Right renal cortex interstitium (tissue), 3 donors: ENCODE results near the gene RPL11. TPM values are rescaled to one million over a fixed set of nuclear protein-coding genes. Genes with fewer than 3 reads are reported as not detected.
"Not testable (repeated sequence)": the region's sequence is repeated elsewhere in the genome, so short reads cannot be mapped to it uniquely, and the experiment has no call there.

ENCODE experiments used
- DNase-seq, 3 donors: peaks; one replicate each; pipeline ENCODE4 v3.0.0-alpha.2; 2013; ENCODE audit warnings: low read depth in 3 of 3, low spot score in 2 of 3
- polyA plus RNA-seq, 3 donors: library from polyadenylated mRNA; unstranded; fragments of 120-200 nt; gene quantifications; one replicate each; pipeline ENCODE4 v1.2.1, GENCODE V29; 2013; ENCODE audit not compliant: insufficient read length in 3 of 3

RPL11 gene
- 1,000 to 10,000 TPM; 2,754 to 2,918 (median 2,838) TPM for polyA plus RNA-seq

DNA sequence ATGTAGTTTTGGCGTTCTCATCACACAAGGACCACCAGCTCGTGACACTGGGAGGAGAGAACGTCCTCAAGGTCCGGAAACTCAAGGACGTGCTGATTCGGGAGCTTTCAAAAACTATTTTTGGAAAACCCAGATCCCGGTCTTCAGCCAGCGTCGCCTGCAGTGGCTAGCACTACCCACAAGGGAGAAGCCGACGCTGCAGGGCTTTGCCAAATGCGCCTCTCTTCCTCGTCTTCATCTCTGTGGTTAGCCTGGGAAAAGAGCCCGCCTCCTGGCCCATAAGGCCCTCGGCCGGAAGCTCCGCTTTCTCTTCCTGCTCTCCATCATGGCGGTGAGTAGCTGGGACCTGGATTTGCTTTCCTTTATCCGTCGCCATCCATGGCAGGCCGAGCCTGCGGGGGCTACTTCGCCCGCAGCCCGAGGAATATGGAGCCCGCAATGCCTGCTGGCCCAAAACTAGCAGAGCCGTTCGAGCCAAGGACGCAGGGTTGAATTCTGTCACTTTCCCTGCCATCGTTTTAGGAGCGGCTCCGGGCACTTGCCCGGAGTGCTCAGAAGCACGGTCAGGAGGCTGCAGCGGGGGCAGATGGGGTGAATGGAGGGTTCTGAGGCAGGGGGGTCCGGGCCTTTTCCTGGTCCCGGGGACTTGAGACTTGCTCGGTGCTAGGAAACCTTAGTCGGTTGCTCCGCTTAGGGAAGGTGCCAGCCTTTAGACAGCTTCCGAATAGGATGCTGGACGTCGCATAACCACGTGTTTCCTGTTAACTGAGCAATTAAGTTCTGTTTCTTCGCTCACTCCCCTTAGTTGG lies at the start of gene RPL11:
Gene RPL11 (plus strand): TSS at position 308 of the 809 bp plus-strand sequence. CDS start 18 bp downstream, at position 326.
- DNase-seq, result peak; percentile 90 to 92 (median 91)

DNA sequence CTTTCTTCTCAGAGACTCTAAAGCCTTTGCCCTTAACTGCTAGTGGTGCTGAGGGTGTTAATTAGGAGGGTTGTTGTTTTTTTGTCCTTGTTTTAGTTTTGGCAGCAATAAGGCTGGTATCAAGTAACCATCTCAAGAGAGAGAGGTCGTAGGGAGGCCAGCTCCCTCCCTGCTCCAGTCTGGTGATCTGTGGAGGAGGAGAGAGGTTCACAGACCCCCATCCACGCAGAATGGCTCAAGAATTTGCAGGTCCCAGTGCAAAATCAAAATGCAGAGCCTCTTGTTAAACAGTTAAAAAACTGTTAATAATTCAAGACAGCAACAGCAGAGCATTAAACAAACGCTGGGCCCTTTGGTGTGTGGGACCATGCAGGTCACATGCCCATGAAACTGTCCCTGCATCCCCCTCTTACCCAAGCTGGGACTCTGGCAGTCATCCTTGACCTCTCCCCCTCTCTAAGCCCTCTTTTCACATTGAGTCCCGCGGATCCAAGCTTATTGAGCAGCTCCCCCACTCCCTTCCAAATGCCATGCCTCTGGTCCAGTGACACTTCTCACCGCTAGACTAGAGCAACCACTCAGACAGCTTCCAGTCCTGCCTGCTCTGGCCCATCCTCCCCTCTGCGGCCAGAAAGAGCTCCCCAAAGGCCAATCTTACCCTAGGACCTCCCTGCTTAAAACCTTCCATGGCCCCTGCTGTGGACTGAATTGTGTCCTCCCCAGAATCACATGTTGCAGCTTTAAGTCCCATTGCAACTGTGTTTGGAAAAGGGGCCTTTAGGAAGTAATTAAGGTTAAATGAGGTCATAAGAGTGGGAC lies 47.7 kb upstream of the RPL11 start:
- DNase-seq, result peak in 2 of 3 donors; percentile 60 to 69

DNA sequence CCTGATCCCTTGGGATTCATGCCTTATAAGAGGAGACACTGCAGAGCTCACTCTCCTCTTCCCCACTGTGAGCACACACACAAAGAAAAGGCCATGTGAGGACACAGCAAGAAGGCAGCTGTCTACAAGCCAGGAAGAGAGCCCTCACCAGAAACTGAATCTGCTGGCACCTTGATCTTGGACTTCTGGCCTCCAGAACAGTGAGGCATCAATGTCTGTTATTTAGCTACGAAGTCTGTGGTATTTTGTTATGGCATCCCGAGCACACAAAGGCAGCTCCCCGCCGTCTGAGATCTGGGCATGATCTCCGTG lies 47.1 kb upstream of the RPL11 start:
- no peak for DNase-seq

DNA sequence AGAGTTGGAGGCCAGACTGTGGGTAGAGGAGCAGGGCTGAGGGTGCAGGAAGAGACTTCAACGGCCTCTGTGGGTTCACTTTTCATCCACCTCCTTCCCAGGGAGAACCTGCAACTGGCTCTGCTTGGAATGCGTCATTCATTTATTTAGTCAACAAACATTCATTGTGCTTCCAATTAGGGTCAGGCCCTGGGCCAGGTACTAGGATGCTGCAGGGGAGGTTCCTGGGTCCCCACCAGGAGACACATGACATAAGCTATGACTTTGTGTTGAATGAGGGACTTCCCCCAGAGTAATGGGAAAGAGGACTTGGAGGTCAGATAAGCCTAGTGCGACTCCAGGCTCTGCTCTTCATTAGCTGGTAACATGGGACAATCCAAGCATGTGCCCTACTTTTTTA lies 46.3 kb upstream of the RPL11 start:
- no peak for DNase-seq

DNA sequence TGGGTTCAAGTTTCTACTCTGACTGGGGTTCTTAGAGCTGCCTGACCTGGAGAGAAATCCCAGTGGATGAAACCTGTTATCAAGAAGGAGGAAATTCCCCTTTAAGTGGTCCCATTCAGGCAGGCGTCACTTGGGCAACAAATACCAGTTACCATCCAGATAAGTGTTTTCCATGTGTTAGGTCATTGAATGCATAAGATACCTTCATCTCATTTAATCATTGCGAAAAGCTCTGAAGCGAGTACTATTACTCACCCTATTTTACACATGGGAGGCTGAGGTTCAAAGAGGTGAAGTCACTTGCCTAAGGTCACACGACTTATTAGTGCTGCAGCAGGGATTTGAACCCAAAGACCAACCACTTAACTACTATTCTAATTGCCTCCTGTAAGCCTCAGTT lies 45.5 kb upstream of the RPL11 start:
- DNase-seq, result no peak

DNA sequence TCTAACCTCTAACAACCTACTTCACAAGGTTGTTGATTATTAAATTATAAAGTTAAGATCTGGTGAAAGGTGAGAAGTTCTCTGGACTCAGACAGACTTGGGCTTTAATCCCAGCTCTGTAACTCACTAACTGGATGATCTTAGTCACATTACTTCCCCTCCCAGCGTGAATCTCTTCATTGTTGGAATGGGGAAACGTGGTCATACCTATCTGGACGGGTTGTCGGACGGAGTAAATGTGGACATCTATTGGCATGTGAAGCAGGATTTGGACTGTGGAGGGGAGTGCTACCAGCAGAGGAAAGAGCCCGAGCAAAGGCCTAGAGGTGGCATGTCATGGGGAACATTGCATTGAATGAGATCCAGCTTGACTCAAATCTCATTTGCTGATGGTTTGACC lies 45.1 kb upstream of the RPL11 start:
- no peak for DNase-seq

DNA sequence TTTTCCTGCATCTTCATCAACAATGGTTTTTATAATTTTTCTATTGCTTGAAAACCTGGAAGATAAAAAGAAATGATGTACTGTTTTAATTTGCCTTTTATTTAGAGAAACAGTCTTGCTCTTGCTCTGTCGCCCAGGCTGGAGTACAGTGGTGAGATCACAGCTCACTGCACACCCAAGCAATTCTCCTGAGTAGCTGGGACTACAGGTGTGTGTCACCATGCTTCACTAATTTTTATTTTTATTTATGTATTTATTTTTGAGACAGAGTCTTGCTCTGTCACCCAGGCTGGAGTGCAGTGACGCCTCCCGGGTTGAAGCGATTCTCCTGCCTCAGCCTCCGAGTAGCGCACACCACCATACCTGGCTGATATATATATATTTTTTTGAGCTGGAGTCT lies 43.0 kb upstream of the RPL11 start:
- DNase-seq, result no peak

DNA sequence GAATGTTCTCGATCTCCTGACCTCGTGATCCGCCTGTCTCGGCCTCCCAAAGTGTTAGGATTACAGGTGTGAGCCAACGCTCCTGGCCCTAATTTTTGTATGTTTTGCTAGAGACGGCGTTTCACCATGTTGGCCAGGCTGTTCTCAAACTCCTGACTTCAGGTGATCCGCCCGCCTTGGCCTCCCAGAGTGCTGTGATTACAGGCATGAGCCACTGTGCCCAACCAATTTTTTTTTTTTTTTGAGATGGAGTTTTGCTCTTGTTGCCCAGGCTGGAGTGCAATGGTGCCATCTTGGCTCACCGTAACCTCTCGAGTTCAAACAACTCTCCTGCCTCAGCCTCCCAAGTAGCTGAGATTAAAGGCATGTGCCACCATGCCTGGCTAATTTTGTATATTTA lies 42.4 kb upstream of the RPL11 start:
- not testable (repeated sequence) for DNase-seq

DNA sequence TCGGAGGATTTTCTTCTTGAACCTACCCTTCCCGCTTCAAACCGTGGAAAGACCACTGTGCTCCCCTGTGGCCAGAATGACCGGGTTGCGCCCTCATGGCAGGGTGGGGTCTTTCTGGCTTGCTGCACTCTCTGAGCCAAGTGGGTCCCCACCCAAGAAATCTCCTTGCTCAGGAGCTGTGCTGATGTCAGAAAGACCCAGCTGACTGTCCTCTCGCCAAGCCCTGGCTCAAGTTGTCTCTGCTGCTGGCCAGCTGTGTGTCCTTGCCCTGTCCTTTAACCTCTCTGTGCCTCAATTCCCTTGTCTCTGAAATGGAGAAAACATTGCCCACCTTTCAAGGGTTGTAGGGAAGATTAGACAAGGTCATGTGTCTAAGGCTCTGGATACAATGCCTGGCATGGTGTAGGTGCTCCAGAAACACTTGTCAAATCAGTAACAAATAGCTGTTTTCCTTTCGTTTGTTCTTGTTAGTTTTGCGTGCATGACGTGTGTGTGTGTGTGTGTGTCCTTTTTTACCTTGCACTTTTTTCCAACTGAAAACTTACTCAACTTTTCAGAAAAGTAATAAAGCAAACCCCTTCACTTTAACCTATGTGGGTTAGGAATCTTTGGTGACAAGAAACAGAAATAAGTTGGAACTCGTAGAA lies 41.1 kb upstream of the RPL11 start:
- DNase-seq, result no peak

DNA sequence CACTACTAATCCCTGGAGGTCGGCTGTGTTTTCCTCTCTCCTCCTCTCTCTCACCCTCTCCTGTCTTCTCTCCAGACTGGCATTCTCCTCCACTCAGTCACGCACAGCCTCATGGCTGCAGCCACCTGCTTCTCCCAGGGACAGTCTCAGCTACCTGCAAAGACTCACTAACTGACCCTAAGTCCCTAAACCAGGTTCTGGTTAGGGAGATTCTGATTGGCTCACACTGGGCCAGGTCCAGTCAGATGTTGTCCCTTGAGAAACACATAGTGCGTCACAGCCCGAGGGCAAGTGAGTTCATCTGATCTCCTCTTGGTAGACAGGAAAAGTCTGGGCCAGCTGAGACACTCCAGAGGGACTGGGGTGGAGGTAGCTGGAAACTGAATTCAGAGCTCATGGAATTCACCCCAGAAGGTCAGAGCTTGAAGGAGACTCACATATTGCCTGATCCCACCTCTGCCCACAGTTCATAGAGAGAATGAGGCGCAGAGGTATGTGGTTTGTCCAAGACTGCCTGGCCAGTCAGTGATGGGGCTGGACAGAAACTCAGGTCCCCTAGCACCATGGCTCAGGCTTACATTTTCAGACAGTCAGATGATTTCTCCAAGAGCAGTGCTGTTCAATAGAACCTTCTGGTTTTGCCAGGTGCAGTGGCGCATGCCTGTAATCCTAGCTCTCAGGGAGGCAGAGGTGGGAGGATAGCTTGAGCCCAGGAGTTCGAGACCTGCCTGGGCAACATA lies 40.4 kb upstream of the RPL11 start:
- no peak for DNase-seq

DNA sequence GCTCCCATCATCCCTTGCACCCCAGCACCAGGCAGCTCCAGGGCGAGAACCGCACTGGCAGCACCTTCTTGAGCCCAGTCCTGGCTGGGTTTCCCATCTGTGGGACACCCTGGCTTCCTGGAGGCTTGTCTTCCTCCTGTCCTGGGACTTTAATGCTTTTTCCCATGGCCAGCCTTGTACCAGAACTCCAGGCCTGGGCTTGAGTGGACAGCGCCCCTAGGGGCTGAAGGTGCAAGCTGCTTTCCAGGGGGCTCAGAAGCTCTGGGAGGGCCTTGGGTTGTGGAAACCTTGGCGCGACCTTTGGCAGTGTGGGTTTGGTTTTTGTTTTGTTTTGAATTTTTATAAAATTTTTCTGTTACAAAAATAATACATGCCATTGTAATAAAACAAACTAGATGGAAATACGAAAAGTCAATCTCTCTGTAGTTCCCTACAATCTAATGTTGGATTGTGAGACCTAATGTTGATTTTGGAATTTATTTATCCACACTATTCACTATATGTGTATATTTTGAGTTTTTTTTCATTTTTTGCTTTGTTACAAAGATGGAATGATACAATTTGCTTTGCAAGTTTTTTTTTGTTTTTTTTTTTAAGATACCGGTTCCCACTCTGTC lies 33.8 kb upstream of the RPL11 start:
- DNase-seq, result no peak

DNA sequence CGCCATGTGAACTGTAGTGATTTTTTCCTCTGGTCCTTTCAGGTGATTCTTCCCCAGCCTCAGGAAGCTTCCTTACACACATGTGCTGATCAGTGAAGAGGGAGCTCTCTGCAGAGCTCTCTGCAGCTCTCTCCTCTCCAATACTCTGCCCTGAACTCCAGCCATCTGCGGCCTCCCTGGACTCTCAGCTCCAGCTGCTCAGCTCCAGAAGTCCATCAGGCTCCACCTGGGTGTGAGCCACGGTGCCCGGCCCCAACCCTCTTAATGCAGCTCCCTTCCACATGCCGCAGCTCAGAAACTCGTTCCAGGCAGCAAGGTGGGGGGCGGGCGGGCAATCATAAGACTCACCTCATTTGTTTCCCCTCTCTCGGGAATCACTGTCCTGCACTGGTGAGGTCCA lies 30.9 kb upstream of the RPL11 start:
- no peak for DNase-seq

DNA sequence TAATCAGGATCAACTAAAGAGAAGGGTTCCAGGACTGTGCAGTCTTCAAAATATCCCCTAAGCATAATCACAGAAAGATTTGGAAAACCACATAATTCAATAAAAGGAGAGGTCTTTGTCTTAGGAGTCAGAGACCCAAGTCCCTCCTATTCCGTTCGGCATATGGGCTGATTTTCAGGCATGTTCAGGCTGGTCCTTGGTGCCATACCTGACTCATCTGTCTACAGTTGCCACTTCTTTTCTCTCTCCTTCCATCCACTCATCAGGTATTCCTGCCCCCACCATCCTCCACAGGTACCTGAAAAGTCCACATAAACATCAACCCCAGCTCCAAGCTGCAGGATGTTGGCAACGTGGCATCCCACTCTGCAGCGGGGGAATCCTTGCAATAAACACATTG lies 29.7 kb upstream of the RPL11 start:
- DNase-seq, result no peak

DNA sequence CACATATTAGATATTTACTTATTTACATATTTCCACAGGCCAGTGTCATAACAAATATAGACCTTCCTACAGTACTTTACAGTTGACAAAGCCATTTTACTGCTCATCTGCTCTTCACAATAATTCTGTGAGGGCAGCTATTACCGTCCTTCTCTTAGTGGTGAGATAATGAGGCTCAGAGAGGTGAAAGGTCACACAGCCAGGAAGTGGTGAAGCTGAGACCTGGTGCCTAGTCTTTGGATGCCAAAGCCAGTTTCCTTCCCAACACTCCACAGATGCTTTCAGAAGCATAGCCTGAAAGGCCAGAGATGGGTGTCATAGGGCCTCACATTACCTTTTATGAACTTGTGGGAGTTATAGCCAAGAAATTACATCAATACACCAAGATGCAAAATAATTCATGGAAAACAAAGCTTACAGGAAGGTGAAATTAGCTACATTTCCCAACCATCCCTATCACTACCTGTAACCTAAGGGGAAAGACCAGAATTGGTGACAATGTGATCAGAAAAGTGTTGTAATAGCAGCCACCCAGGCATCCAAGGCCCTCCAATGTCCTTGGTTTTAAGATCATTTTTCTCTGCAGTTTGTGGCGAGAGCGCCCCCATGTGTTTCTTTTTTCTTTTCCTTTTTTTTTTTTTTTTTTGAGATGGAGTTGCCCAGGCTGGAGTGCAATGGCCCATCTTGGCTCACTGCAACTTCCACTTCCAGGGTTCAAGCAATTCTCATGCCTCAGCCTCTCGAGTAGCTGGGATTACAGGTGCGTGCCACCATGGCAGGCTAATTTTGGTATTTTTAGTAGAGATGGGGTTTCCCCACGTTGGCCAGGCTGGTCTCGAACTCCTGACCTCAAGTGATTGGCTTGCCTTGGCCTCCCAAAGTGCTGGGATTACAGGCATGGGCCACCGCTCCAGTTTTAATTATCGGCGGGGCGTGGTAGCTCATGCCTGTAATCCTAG lies 26.5 kb upstream of the RPL11 start:
- DNase-seq, result no peak

DNA sequence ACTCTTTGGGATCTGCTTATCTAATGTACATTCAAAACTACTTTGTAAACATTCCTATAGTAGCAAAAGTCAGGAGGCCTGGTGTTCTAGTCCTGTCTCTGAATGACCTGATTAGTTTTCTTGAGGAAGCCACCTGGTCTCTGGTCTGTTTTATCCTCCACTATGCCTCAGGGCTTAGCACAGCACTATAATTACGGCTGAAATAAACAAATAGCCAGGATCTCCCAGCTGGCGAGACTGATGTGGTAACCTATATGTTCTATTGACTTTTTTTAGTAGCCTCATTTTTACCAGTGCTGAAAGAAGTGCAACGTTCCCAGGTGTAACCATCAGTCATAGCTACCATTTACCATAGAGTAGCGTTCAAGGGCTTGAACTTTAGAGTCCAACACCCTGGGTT lies 24.2 kb upstream of the RPL11 start:
- DNase-seq, result no peak

DNA sequence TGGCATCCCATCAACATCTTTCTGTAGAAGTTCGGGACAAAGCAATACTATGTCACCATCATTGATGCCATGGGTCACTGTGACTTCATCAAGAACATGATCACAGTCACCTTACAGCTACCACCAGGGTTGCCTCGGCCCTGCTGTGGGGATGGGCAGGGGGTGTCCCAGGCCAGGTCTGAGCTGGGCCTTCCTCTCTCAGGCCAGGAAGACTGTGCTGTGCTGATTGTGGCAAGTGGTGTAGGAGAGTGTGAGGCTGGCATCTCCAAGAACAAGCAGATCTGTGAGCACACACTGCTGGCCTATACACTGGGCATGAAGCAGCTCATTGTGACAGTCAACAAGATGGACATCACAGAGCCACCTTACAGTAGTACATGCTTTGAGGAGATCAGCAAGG lies 20.9 kb upstream of the RPL11 start:
- no peak for DNase-seq

DNA sequence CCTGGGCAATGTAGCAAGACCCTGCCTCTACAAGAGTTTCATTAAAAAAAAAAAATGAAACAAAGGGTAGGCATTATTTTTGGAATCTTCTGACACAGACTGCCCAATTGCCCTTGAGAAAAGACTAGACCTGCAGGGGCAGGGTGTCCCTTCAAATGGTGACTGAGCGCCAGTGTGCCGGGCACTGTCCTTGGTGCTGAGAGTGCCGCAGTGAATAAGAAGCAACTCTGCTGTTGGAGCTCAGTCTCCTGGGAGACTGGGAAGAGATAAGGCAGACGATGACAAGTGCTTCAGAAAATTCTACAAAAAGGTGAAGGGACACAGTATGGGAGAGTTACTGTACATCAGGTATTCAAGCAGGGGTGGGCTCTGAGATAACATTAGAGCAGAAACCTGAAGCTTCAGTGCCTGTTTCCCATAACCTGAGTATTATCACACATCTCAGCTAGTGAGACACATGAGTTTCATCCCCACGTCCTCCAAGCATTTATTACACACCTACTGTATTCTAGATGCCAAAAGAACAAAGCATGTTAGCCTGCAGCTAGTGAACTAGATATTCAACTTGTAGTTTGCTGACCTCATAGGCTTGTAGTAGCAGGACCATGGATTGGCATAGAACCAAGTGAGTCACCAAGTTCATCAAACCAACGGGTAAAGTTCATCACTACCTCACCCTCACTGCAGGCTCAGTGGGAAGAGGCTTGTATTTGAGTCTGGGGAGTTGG lies 18.4 kb upstream of the RPL11 start:
- no peak for DNase-seq

DNA sequence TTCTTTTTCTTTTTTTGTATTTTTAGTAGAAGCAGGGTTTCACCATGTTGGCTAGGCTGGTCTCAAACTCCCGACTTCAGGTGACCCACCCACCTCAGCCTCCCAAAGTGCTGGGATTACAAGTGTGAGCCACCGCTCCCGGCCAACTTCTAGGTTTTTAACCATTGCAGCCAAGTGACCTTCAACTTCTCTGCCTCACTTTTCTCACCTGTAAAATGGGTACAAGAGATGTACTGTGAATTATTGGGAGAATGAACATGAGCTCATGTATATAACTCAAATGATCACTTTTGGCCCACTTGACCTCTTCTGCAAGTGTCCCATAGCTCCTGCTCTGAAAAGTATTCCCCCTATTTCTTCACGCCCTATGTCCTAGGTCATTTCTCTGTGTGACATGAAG lies 11.8 kb upstream of the RPL11 start:
- DNase-seq, result no peak

DNA sequence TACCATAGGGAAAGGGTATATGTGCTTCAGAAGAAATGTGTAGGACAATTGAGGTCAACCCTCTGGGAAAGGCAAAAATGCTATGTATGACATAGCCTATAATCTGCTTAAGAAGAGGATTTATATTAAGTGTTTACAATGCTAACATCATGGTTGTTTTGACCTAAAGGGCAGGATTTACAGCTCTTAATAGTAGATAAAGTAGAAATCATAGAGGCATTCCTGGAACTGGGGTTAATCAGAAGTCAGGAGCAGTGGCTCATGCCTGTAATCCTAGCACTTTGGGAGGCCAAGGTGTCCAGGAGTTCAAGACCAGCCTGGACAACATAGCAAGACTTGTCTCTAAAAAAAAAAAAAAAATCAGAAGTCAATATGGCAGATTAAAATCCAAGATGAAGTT lies 8.7 kb upstream of the RPL11 start:
- no peak for DNase-seq
